Measurements from ENCODE around the gene PTPRD.

Gene PTPRD

GRCh38 chr9:8567963-8568579 lies 2044.7 kb downstream of the PTPRD start:
- Histone ChIP-seq H3K4me3 (ENCODE audit: insufficient read length, low read depth) (no peak overlapping the region), H3K4me1 (ENCODE audit: insufficient read depth, insufficient read length) (no peaks in the 10 kb centered on the region), H3K9me3 (ENCODE audit: insufficient read depth, low read length) (no peaks in the 10 kb centered on the region), H3K36me3 (ENCODE audit: insufficient read depth, insufficient read length, low read length) (no peaks in the 10 kb centered on the region), H3K27me3 (ENCODE audit: insufficient read depth, insufficient read length) (no peaks in the 10 kb centered on the region), H3K9ac (ENCODE audit: insufficient read length, low read depth) (no peak overlapping the region)
- TF ChIP-seq ZNF274 (IDR thresholded peaks at IDR 0.05; ENCODE audit: low read depth, low read length) (no peak), SUZ12 (IDR thresholded peaks at IDR 0.05; ENCODE audit: extremely low read depth, insufficient read depth, insufficient read length) (no peak), YY1 (IDR thresholded peaks at IDR 0.05; ENCODE audit: insufficient read depth, insufficient read length) (no peak)
- DNase-seq (ENCODE audit: low read depth, low spot score): no peak

- H3K9ac ChIP-seq (ENCODE audit: insufficient read length, low read depth): no peak overlapping the region
- H3K27me3 ChIP-seq (ENCODE audit: insufficient read depth, insufficient read length): no peaks in the 10 kb centered on the region
- no peaks in the 10 kb centered on the region for H3K36me3 ChIP-seq (ENCODE audit: insufficient read depth, insufficient read length, low read length)
- DNase-seq (ENCODE audit: low read depth, low spot score): no peak
- H3K4me1 ChIP-seq (ENCODE audit: insufficient read depth, insufficient read length): no peaks in the 10 kb centered on the region
- no peak for TF ChIP-seq SUZ12 (IDR thresholded peaks at IDR 0.05; ENCODE audit: extremely low read depth, insufficient read depth, insufficient read length)
- no peak for TF ChIP-seq YY1 (IDR thresholded peaks at IDR 0.05; ENCODE audit: insufficient read depth, insufficient read length)
- TF ChIP-seq ZNF274 (IDR thresholded peaks at IDR 0.05; ENCODE audit: low read depth, low read length): no peak
- no peaks in the 10 kb centered on the region for H3K9me3 ChIP-seq (ENCODE audit: insufficient read depth, low read length)
- H3K4me3 ChIP-seq (ENCODE audit: insufficient read length, low read depth): no peak overlapping the region
Measured at GRCh38 chr9:8564960-8565359, 2047.8 kb downstream of the PTPRD start.

- Histone ChIP-seq H3K36me3 (ENCODE audit: insufficient read depth, insufficient read length, low read length) (no peaks in the 10 kb centered on the region), H3K4me3 (ENCODE audit: insufficient read length, low read depth) (no peak overlapping the region), H3K4me1 (ENCODE audit: insufficient read depth, insufficient read length) (no peaks in the 10 kb centered on the region), H3K27me3 (ENCODE audit: insufficient read depth, insufficient read length) (no peaks in the 10 kb centered on the region), H3K9ac (ENCODE audit: insufficient read length, low read depth) (no peak overlapping the region), H3K9me3 (ENCODE audit: insufficient read depth, low read length) (no peaks in the 10 kb centered on the region)
- no peak for TF ChIP-seq ZNF274 (IDR thresholded peaks at IDR 0.05; ENCODE audit: low read depth, low read length)
- no peak for TF ChIP-seq YY1 (IDR thresholded peaks at IDR 0.05; ENCODE audit: insufficient read depth, insufficient read length)
- no peak for TF ChIP-seq SUZ12 (IDR thresholded peaks at IDR 0.05; ENCODE audit: extremely low read depth, insufficient read depth, insufficient read length)
- peak; percentile 30 for DNase-seq (ENCODE audit: low read depth, low spot score)
Measured at GRCh38 chr9:8560560-8561525, 2052.0 kb downstream of the PTPRD start.

- no peak for DNase-seq (ENCODE audit: low read depth, low spot score)
- no peak for TF ChIP-seq YY1 (IDR thresholded peaks at IDR 0.05; ENCODE audit: insufficient read depth, insufficient read length)
- no peak for TF ChIP-seq ZNF274 (IDR thresholded peaks at IDR 0.05; ENCODE audit: low read depth, low read length)
- no peak for TF ChIP-seq SUZ12 (IDR thresholded peaks at IDR 0.05; ENCODE audit: extremely low read depth, insufficient read depth, insufficient read length)
- Histone ChIP-seq H3K9ac (ENCODE audit: insufficient read length, low read depth) (no peak overlapping the region), H3K36me3 (ENCODE audit: insufficient read depth, insufficient read length, low read length) (no peaks in the 10 kb centered on the region), H3K4me1 (ENCODE audit: insufficient read depth, insufficient read length) (no peaks in the 10 kb centered on the region), H3K4me3 (ENCODE audit: insufficient read length, low read depth) (no peak overlapping the region), H3K9me3 (ENCODE audit: insufficient read depth, low read length) (no peaks in the 10 kb centered on the region), H3K27me3 (ENCODE audit: insufficient read depth, insufficient read length) (no peaks in the 10 kb centered on the region)
Measured at GRCh38 chr9:8558176-8558575, 2054.6 kb downstream of the PTPRD start.

GRCh38 chr9:8555762-8556500 lies 2056.9 kb downstream of the PTPRD start:
- H3K4me1 ChIP-seq (ENCODE audit: insufficient read depth, insufficient read length): no peaks in the 10 kb centered on the region
- no peaks in the 10 kb centered on the region for H3K27me3 ChIP-seq (ENCODE audit: insufficient read depth, insufficient read length)
- H3K9me3 ChIP-seq (ENCODE audit: insufficient read depth, low read length): no peaks in the 10 kb centered on the region
- no peak overlapping the region for H3K9ac ChIP-seq (ENCODE audit: insufficient read length, low read depth)
- DNase-seq (ENCODE audit: low read depth, low spot score): no peak
- H3K4me3 ChIP-seq (ENCODE audit: insufficient read length, low read depth): no peak overlapping the region
- no peak for TF ChIP-seq YY1 (IDR thresholded peaks at IDR 0.05; ENCODE audit: insufficient read depth, insufficient read length)
- no peak for TF ChIP-seq SUZ12 (IDR thresholded peaks at IDR 0.05; ENCODE audit: extremely low read depth, insufficient read depth, insufficient read length)
- no peak for TF ChIP-seq ZNF274 (IDR thresholded peaks at IDR 0.05; ENCODE audit: low read depth, low read length)
- H3K36me3 ChIP-seq (ENCODE audit: insufficient read depth, insufficient read length, low read length): no peaks in the 10 kb centered on the region

GRCh38 chr9:8553444-8553843 lies 2059.4 kb downstream of the PTPRD start:
- no peaks in the 10 kb centered on the region for H3K4me1 ChIP-seq (ENCODE audit: insufficient read depth, insufficient read length)
- H3K9ac ChIP-seq (ENCODE audit: insufficient read length, low read depth): no peak overlapping the region
- H3K4me3 ChIP-seq (ENCODE audit: insufficient read length, low read depth): no peak overlapping the region
- H3K9me3 ChIP-seq (ENCODE audit: insufficient read depth, low read length): no peaks in the 10 kb centered on the region
- H3K27me3 ChIP-seq (ENCODE audit: insufficient read depth, insufficient read length): no peaks in the 10 kb centered on the region
- no peaks in the 10 kb centered on the region for H3K36me3 ChIP-seq (ENCODE audit: insufficient read depth, insufficient read length, low read length)
- TF ChIP-seq ZNF274 (IDR thresholded peaks at IDR 0.05; ENCODE audit: low read depth, low read length) (no peak), SUZ12 (IDR thresholded peaks at IDR 0.05; ENCODE audit: extremely low read depth, insufficient read depth, insufficient read length) (no peak), YY1 (IDR thresholded peaks at IDR 0.05; ENCODE audit: insufficient read depth, insufficient read length) (no peak)
- DNase-seq (ENCODE audit: low read depth, low spot score): no peak
